ENCODE data around the gene FAM200A. TPM values are rescaled to one million over a fixed set of nuclear protein-coding genes. Genes with fewer than 3 reads are reported as not detected.

FAM200A gene
- total and polyA plus RNA-seq, 2 experiments from 2014 or later = 7.7 to 7.9 TPM

DNA sequence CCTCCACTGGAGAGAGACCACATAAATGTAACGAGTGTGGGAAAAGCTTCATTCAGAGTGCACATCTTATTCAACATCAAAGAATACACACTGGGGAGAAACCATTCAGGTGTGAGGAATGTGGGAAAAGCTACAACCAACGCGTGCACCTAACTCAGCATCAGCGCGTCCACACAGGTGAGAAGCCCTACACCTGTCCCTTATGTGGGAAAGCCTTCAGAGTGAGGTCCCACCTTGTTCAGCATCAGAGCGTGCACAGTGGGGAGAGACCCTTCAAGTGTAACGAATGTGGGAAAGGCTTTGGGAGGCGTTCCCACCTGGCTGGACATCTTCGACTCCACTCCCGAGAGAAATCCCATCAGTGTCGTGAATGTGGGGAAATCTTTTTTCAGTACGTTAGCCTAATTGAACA, 20.6 kb downstream of the FAM200A start (continued):
- TF ChIP-seq, protein P1, sequence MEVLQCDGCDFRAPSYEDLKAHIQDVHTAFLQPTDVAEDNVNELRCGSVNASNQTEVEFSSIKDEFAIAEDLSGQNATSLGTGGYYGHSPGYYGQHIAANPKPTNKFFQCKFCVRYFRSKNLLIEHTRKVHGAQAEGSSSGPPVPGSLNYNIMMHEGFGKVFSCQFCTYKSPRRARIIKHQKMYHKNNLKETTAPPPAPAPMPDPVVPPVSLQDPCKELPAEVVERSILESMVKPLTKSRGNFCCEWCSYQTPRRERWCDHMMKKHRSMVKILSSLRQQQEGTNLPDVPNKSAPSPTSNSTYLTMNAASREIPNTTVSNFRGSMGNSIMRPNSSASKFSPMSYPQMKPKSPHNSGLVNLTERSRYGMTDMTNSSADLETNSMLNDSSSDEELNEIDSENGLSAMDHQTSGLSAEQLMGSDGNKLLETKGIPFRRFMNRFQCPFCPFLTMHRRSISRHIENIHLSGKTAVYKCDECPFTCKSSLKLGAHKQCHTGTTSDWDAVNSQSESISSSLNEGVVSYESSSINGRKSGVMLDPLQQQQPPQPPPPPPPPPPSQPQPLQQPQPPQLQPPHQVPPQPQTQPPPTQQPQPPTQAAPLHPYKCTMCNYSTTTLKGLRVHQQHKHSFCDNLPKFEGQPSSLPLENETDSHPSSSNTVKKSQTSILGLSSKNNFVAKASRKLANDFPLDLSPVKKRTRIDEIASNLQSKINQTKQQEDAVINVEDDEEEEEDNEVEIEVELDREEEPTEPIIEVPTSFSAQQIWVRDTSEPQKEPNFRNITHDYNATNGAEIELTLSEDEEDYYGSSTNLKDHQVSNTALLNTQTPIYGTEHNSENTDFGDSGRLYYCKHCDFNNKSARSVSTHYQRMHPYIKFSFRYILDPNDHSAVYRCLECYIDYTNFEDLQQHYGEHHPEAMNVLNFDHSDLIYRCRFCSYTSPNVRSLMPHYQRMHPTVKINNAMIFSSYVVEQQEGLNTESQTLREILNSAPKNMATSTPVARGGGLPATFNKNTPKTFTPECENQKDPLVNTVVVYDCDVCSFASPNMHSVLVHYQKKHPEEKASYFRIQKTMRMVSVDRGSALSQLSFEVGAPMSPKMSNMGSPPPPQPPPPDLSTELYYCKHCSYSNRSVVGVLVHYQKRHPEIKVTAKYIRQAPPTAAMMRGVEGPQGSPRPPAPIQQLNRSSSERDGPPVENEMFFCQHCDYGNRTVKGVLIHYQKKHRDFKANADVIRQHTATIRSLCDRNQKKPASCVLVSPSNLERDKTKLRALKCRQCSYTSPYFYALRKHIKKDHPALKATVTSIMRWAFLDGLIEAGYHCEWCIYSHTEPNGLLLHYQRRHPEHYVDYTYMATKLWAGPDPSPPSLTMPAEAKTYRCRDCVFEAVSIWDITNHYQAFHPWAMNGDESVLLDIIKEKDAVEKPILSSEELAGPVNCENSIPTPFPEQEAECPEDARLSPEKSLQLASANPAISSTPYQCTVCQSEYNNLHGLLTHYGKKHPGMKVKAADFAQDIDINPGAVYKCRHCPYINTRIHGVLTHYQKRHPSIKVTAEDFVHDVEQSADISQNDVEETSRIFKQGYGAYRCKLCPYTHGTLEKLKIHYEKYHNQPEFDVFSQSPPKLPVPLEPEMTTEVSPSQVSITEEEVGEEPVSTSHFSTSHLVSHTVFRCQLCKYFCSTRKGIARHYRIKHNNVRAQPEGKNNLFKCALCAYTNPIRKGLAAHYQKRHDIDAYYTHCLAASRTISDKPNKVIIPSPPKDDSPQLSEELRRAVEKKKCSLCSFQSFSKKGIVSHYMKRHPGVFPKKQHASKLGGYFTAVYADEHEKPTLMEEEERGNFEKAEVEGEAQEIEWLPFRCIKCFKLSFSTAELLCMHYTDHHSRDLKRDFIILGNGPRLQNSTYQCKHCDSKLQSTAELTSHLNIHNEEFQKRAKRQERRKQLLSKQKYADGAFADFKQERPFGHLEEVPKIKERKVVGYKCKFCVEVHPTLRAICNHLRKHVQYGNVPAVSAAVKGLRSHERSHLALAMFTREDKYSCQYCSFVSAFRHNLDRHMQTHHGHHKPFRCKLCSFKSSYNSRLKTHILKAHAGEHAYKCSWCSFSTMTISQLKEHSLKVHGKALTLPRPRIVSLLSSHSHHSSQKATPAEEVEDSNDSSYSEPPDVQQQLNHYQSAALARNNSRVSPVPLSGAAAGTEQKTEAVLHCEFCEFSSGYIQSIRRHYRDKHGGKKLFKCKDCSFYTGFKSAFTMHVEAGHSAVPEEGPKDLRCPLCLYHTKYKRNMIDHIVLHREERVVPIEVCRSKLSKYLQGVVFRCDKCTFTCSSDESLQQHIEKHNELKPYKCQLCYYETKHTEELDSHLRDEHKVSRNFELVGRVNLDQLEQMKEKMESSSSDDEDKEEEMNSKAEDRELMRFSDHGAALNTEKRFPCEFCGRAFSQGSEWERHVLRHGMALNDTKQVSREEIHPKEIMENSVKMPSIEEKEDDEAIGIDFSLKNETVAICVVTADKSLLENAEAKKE (CRISPR knock-in tag; IDR thresholded peaks at IDR 0.05) = no peak
- TF ChIP-seq, protein P2, sequence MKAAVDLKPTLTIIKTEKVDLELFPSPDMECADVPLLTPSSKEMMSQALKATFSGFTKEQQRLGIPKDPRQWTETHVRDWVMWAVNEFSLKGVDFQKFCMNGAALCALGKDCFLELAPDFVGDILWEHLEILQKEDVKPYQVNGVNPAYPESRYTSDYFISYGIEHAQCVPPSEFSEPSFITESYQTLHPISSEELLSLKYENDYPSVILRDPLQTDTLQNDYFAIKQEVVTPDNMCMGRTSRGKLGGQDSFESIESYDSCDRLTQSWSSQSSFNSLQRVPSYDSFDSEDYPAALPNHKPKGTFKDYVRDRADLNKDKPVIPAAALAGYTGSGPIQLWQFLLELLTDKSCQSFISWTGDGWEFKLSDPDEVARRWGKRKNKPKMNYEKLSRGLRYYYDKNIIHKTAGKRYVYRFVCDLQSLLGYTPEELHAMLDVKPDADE (IDR thresholded peaks at IDR 0.05) = no peak
- no peak for TF ChIP-seq ZNF331 (CRISPR knock-in tag; IDR thresholded peaks at IDR 0.05; ENCODE audit: low read depth)

DNA sequence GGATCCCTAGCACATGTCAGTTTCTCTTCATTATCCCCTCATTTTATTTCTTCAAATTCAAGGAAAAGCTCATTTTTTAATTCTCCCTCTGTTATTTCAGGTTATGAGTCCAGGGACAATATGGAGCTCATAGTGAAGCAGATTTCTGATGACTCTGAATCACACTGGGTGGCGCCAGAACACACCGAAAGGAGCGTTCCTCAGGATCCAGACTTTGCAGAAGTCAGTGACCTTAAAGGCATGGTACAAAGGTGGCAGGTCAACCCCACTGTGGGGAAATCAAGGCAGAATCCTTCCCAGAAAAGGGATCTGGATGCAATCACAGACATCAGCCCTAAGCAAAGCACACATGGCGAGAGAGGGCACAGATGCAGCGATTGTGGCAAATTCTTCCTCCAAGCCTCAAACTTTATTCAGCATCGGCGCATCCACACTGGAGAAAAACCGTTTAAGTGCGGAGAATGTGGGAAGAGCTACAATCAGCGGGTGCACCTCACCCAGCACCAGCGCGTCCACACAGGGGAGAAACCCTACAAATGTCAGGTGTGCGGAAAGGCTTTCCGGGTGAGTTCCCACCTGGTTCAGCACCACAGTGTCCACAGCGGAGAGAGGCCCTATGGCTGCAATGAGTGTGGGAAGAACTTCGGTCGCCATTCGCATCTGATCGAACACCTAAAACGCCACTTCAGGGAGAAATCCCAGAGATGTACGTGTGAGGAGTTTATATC, 26.0 kb downstream of the FAM200A start:
- H2AFZ ChIP-seq = no peak overlapping the region
- H3K4me1 ChIP-seq (ENCODE audit: insufficient read depth) = no peaks in the 10 kb centered on the region
- no peaks in the 10 kb centered on the region; the same call in 1 of the 2 replicates for H4K20me1 ChIP-seq (replicated peaks; ENCODE audit: insufficient read depth)
- no peak overlapping the region for H3K27ac ChIP-seq (ENCODE audit: low read depth)
- TF ChIP-seq, protein P3, sequence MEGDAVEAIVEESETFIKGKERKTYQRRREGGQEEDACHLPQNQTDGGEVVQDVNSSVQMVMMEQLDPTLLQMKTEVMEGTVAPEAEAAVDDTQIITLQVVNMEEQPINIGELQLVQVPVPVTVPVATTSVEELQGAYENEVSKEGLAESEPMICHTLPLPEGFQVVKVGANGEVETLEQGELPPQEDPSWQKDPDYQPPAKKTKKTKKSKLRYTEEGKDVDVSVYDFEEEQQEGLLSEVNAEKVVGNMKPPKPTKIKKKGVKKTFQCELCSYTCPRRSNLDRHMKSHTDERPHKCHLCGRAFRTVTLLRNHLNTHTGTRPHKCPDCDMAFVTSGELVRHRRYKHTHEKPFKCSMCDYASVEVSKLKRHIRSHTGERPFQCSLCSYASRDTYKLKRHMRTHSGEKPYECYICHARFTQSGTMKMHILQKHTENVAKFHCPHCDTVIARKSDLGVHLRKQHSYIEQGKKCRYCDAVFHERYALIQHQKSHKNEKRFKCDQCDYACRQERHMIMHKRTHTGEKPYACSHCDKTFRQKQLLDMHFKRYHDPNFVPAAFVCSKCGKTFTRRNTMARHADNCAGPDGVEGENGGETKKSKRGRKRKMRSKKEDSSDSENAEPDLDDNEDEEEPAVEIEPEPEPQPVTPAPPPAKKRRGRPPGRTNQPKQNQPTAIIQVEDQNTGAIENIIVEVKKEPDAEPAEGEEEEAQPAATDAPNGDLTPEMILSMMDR (conservative IDR thresholded peaks at IDR 0.05; ENCODE audit: low read depth in 2 of 2) = peak; percentile 63 to 79
- no peak for TF ChIP-seq EZH2 (IDR thresholded peaks at IDR 0.05; ENCODE audit: low read depth, unreplicated experiment)
- H3K9me3 Mint-ChIP-seq = peaks cover 35% of the 10 kb centered on the region
- H3K36me3 Mint-ChIP-seq (ENCODE audit: low read depth) = peaks cover 66% of the 10 kb centered on the region
- no peak overlapping the region for H3K4me3 Mint-ChIP-seq
- no peak overlapping the region for H3K27ac Mint-ChIP-seq
- peak; percentile 68 for ATAC-seq
- DNase-seq (ENCODE audit: low spot score) = peak; percentile 54
- no peaks in the 10 kb centered on the region for H3K27me3 ChIP-seq (ENCODE audit: insufficient read depth)
- peaks cover 20% of the 10 kb centered on the region for H3K36me3 ChIP-seq (ENCODE audit: insufficient read depth)
- no peak overlapping the region for H3K4me2 ChIP-seq
- H3K4me3 ChIP-seq = no peak overlapping the region
- H3K9me2 ChIP-seq (ENCODE audit: insufficient read depth) = peaks cover 6% of the 10 kb centered on the region; the same call in 1 of the 2 replicates
- H3K4me1 Mint-ChIP-seq = no peaks in the 10 kb centered on the region
- H3K27me3 Mint-ChIP-seq (ENCODE audit: insufficient read depth, low read depth, poor library complexity) = peaks cover 17% of the 10 kb centered on the region
- peaks cover 2% of the 10 kb centered on the region; the same call in 1 of the 2 replicates for H3F3A ChIP-seq (replicated peaks; ENCODE audit: low read depth)
- H3K79me2 ChIP-seq (replicated peaks; ENCODE audit: insufficient read depth) = no peaks in the 10 kb centered on the region

Measured in GM23338 (cell line).